ENCODE measurements around the gene LAMA1. TPM values are rescaled to one million over a fixed set of nuclear protein-coding genes. Genes with fewer than 3 reads are reported as not detected.
"Not testable (repeated sequence)": the region's sequence is repeated elsewhere in the genome, so short reads cannot be mapped to it uniquely, and the experiment has no call there.

LAMA1 gene
- total RNA-seq, 4 donors from 2014 or later = 1.2 to 3.0 (median 1.9) TPM

- WGBS, 2 donors = 86% methylated on average over 8 of the region's 8 CpGs
- Histone ChIP-seq H3K4me1 (no peaks in the 10 kb centered on the region), H3K4me3 (no peak overlapping the region), H3K27me3 (no peaks in the 10 kb centered on the region), H3K9me3 (no peaks in the 10 kb centered on the region), H3K36me3 (no peaks in the 10 kb centered on the region), H3K27ac (no peak overlapping the region)
- no peak for DNase-seq (ENCODE audit: low spot score in 2 of 2)
- TF ChIP-seq EP300 (IDR thresholded peaks at IDR 0.05) = no peak
Measured at GRCh38 chr18:7155887-7156286, 38.3 kb upstream of the LAMA1 start.

GRCh38 chr18:7155092-7155491 lies 37.5 kb upstream of the LAMA1 start:
- Histone ChIP-seq H3K4me3 (no peak overlapping the region), H3K4me1 (no peaks in the 10 kb centered on the region), H3K27ac (no peak overlapping the region), H3K27me3 (no peaks in the 10 kb centered on the region), H3K9me3 (no peaks in the 10 kb centered on the region), H3K36me3 (no peaks in the 10 kb centered on the region)
- WGBS, 2 donors = 81 to 91% methylated on average over 5 of the region's 5 CpGs
- no peak for DNase-seq (ENCODE audit: low spot score in 2 of 2)
- TF ChIP-seq EP300 (IDR thresholded peaks at IDR 0.05) (no peak), POLR2A (IDR thresholded peaks at IDR 0.05) (no peak), CTCF (IDR thresholded peaks at IDR 0.05) (no peak)

GRCh38 chr18:7152440-7152839 lies 34.8 kb upstream of the LAMA1 start:
- no peak for TF ChIP-seq POLR2A (IDR thresholded peaks at IDR 0.05)
- no peak for TF ChIP-seq EP300 (IDR thresholded peaks at IDR 0.05)
- no peak for TF ChIP-seq CTCF (IDR thresholded peaks at IDR 0.05)
- Histone ChIP-seq H3K27ac (no peak overlapping the region), H3K4me3 (no peak overlapping the region), H3K4me1 (no peaks in the 10 kb centered on the region), H3K36me3 (no peaks in the 10 kb centered on the region), H3K27me3 (no peaks in the 10 kb centered on the region), H3K9me3 (no peaks in the 10 kb centered on the region)
- DNase-seq (ENCODE audit: low spot score in 2 of 2) = no peak
- WGBS, 2 donors = 81 to 84% methylated on average over 1 of the region's 1 CpG

GRCh38 chr18:7147399-7147798 lies 29.8 kb upstream of the LAMA1 start:
- 60 to 70% methylated on average over 7 of the region's 7 CpGs for WGBS, 2 donors
- H3K36me3 ChIP-seq = no peaks in the 10 kb centered on the region
- H3K9me3 ChIP-seq = no peaks in the 10 kb centered on the region
- TF ChIP-seq EP300 (IDR thresholded peaks at IDR 0.05) (no peak), POLR2A (IDR thresholded peaks at IDR 0.05) (no peak)
- no peaks in the 10 kb centered on the region for H3K4me1 ChIP-seq
- H3K4me3 ChIP-seq = no peak overlapping the region
- no peaks in the 10 kb centered on the region for H3K27me3 ChIP-seq
- DNase-seq (ENCODE audit: low spot score in 2 of 2) = no peak
- no peak overlapping the region for H3K27ac ChIP-seq

GRCh38 chr18:7146067-7146466 lies 28.5 kb upstream of the LAMA1 start:
- no peak overlapping the region for H3K27ac ChIP-seq
- H3K9me3 ChIP-seq = no peaks in the 10 kb centered on the region
- DNase-seq (ENCODE audit: low spot score in 2 of 2) = no peak
- H3K4me3 ChIP-seq = no peak overlapping the region
- WGBS, 2 donors = 81 to 84% methylated on average over 1 of the region's 1 CpG
- H3K4me1 ChIP-seq = no peaks in the 10 kb centered on the region
- TF ChIP-seq POLR2A (IDR thresholded peaks at IDR 0.05) = no peak
- no peak for TF ChIP-seq CTCF (IDR thresholded peaks at IDR 0.05)
- no peak for TF ChIP-seq EP300 (IDR thresholded peaks at IDR 0.05)
- no peaks in the 10 kb centered on the region for H3K27me3 ChIP-seq
- no peaks in the 10 kb centered on the region for H3K36me3 ChIP-seq

GRCh38 chr18:7144921-7145320 lies 27.3 kb upstream of the LAMA1 start:
- H3K36me3 ChIP-seq; H3K27me3 ChIP-seq; H3K9me3 ChIP-seq; DNase-seq (ENCODE audit: low spot score in 2 of 2); H3K27ac ChIP-seq; H3K4me1 ChIP-seq; H3K4me3 ChIP-seq: not testable (repeated sequence)
- WGBS, 2 donors = 91 to 95% methylated on average over 12 of the region's 12 CpGs

- Histone ChIP-seq H3K27me3 (no peaks in the 10 kb centered on the region), H3K9me3 (no peaks in the 10 kb centered on the region), H3K4me1 (no peaks in the 10 kb centered on the region), H3K4me3 (no peak overlapping the region), H3K36me3 (no peaks in the 10 kb centered on the region), H3K27ac (no peak overlapping the region)
- no peak for TF ChIP-seq EP300 (IDR thresholded peaks at IDR 0.05)
- no peak for DNase-seq (ENCODE audit: low spot score in 2 of 2)
Measured at GRCh38 chr18:7141287-7141686, 23.7 kb upstream of the LAMA1 start.

Measured in tibial nerve (tissue), 4 donors.